GM12873 (cell line): Measurements from ENCODE around the gene NRARP.

ENCODE experiments used
- CTCF ChIP-seq: IDR thresholded peaks from 2 replicates; pipeline ENCODE4 v1.5.1; 2012; ENCODE audit warnings: low read depth, mild to moderate bottlenecking, moderate library complexity, low read length, control low read depth; ENCODE audit not compliant: insufficient read depth; ENCODE audit errors: missing control alignments

NRARP gene

GRCh38 chr9:137295849-137296669, 6.0 kb downstream of the NRARP start:
- no peak for TF ChIP-seq CTCF

GRCh38 chr9:137295238-137295811, 6.7 kb downstream of the NRARP start:
- peak; percentile 63 for TF ChIP-seq CTCF

DNA sequence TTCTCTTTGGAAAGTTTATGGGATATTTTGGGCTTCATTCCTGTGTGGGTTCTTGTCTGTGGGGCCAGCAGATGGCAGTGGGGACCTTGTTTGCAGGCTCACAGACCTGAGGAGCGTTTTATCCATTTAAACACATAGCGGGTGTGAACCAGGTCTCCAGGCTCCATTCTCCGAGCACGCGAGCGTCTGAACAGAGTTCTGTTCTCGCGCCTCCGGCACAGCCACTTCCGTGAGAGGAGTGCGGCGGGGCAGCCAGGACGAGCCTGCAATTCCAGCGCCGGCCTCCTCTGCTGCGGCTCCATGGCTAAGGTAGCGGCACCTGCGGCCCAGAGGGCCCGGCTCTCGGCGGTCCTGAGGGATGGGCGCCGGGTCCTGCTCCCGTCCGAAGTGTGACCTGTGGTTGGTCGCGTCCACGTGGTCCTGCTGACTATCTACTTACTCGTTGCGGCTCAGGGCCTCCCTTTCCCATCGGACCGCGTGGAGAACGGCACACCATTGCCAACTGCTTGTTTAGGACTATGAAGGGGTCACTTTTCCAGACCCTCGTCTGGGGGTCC, 7.3 kb downstream of the NRARP start:
- peak; percentile 38 for TF ChIP-seq CTCF

GRCh38 chr9:137294091-137294680, 7.9 kb downstream of the NRARP start:
- no peak for TF ChIP-seq CTCF

DNA sequence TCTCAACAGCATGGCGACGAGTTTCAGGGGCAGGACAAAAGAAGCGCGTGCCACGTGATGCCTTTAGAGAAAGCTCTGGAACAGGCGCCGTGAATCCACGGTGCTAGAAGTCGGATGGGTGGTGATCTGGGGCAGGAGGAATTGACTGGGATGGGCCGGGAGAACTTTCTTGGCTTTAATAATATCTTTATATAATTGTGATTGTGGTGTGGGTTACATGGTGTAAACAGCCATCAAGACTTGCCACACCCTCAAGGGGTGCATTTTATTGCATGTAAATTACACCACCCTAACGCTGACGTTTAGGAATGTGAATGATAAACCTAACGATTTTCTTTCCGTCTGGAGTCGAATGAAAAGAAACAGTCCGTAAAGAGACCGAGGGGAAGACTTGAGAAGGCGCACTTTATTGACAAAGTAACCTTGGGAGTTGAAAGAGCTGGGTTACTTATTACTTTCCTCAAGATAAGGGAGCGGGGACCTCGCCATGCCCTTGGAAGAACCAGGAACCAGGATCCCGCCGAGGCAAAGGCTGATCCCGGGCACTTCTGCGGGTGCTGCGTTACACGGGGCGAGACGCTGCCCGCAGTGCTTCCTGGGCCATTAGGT, 8.5 kb downstream of the NRARP start:
- no peak for TF ChIP-seq CTCF

GRCh38 chr9:137293094-137293481, 9.0 kb downstream of the NRARP start:
- no peak for TF ChIP-seq CTCF

DNA sequence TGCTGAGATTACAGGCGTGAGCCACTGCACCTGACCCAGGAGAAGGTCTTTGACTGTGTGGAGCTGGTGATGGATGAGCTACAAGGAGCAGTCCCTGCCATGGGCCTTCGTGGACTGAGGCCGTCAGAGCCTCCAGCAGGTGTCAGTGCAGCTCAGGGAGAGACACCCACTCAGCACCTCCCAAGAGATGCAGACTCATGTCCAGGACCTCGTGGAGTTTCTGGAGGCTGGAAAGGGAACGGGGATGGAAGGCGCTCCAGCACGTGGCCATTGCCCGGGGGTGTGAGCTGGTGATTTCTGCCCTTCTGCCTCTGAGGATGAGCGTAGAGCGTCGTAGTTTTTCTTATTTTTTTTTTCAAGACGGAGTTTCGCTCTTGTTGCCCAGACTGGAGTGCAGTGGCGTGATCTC, 15.1 kb downstream of the NRARP start:
- peak; percentile 64 for TF ChIP-seq CTCF
